Duodenal mucosa (tissue), 2 donors: ENCODE results near the gene KIT.

Experiments used
- H3K27ac ChIP-seq: one replicate; pipeline ENCODE4 v1.7.0; 2013; ENCODE audit warnings: low read depth, low read length
- H3K27me3 ChIP-seq, 2 donors: one replicate each; pipeline ENCODE4 v1.7.0; 2013; ENCODE audit warnings: low read length in 2 of 2, control low read depth in 1 of 2; ENCODE audit not compliant: insufficient read depth in 2 of 2, control insufficient read depth in 1 of 2
- H3K36me3 ChIP-seq, 2 donors: one replicate each; pipeline ENCODE4 v1.7.0; 2013; ENCODE audit warnings: low read length in 2 of 2, control low read depth in 1 of 2; ENCODE audit not compliant: insufficient read depth in 2 of 2, control insufficient read depth in 1 of 2
- H3K4me1 ChIP-seq, 2 donors: one replicate each; pipeline ENCODE4 v1.7.0; 2013; ENCODE audit warnings: low read length in 2 of 2, control low read depth in 1 of 2; ENCODE audit not compliant: insufficient read depth in 2 of 2, control insufficient read depth in 1 of 2
- H3K4me3 ChIP-seq, 2 donors: one replicate each; pipeline ENCODE4 v1.7.0; 2013; ENCODE audit warnings: low read length in 2 of 2, low read depth in 1 of 2
- H3K9ac ChIP-seq, 2 donors: one replicate each; pipeline ENCODE4 v1.7.0; 2013; ENCODE audit warnings: low read length in 2 of 2, low read depth in 1 of 2
- H3K9me3 ChIP-seq, 2 donors: one replicate each; pipeline ENCODE4 v1.7.0; 2013; ENCODE audit warnings: low read length in 2 of 2, control low read depth in 1 of 2; ENCODE audit not compliant: control insufficient read depth in 1 of 2

The KIT gene

GRCh38 chr4:54659749-54660535, 2.2 kb downstream of the KIT start:
- peak overlapping the region in 1 of 2 donors; percentile 65 for H3K4me3 ChIP-seq
- peaks cover 23 to 58% of the 10 kb centered on the region in 2 donors for H3K27me3 ChIP-seq
- H3K27ac ChIP-seq, result no peak overlapping the region
- peaks cover 15 to 18% of the 10 kb centered on the region in 2 donors for H3K4me1 ChIP-seq
- no peaks in the 10 kb centered on the region for H3K36me3 ChIP-seq
- H3K9ac ChIP-seq, result no peak overlapping the region
- H3K9me3 ChIP-seq, result no peaks in the 10 kb centered on the region

- Histone ChIP-seq H3K9me3 (no peaks in the 10 kb centered on the region), H3K4me1 (peaks cover 15 to 18% of the 10 kb centered on the region in 2 donors), H3K27me3 (peaks cover 23 to 56% of the 10 kb centered on the region in 2 donors), H3K4me3 (no peak overlapping the region), H3K9ac (no peak overlapping the region), H3K27ac (no peak overlapping the region), H3K36me3 (no peaks in the 10 kb centered on the region)
Measured at GRCh38 chr4:54660591-54660990, 2.8 kb downstream of the KIT start.

- Histone ChIP-seq H3K9ac (no peak overlapping the region), H3K27ac (no peak overlapping the region), H3K9me3 (no peaks in the 10 kb centered on the region), H3K27me3 (peaks cover 23 to 52% of the 10 kb centered on the region in 2 donors), H3K36me3 (no peaks in the 10 kb centered on the region), H3K4me1 (peaks cover 15 to 18% of the 10 kb centered on the region in 2 donors), H3K4me3 (no peak overlapping the region)
Measured at GRCh38 chr4:54661169-54661568, 3.4 kb downstream of the KIT start.

GRCh38 chr4:54661686-54662085, 3.9 kb downstream of the KIT start:
- Histone ChIP-seq H3K36me3 (no peaks in the 10 kb centered on the region), H3K9ac (no peak overlapping the region), H3K27me3 (peaks cover 23 to 47% of the 10 kb centered on the region in 2 donors), H3K4me1 (peaks cover 15 to 18% of the 10 kb centered on the region in 2 donors), H3K4me3 (no peak overlapping the region), H3K9me3 (no peaks in the 10 kb centered on the region), H3K27ac (no peak overlapping the region)

- H3K4me3 ChIP-seq, result no peak overlapping the region
Measured at GRCh38 chr4:54662123-54662522, 4.4 kb downstream of the KIT start.

GRCh38 chr4:54662901-54663585, 5.3 kb downstream of the KIT start:
- Histone ChIP-seq H3K9me3 (no peaks in the 10 kb centered on the region), H3K9ac (no peak overlapping the region), H3K27ac (no peak overlapping the region), H3K36me3 (no peaks in the 10 kb centered on the region), H3K4me3 (no peak overlapping the region), H3K27me3 (peaks cover 10 to 34% of the 10 kb centered on the region in 2 donors), H3K4me1 (peaks cover 8 to 15% of the 10 kb centered on the region in 2 donors)

More at GRCh38 chr4:54662123-54662522, 4.4 kb downstream of the KIT start:
- H3K27me3 ChIP-seq, result peaks cover 18 to 42% of the 10 kb centered on the region in 2 donors
- no peak overlapping the region for H3K9ac ChIP-seq
- H3K9me3 ChIP-seq, result no peaks in the 10 kb centered on the region
- no peak overlapping the region for H3K27ac ChIP-seq
- H3K4me1 ChIP-seq, result peaks cover 14 to 18% of the 10 kb centered on the region in 2 donors
- H3K36me3 ChIP-seq, result no peaks in the 10 kb centered on the region

GRCh38 chr4:54664400-54664799, 6.6 kb downstream of the KIT start:
- Histone ChIP-seq H3K9me3 (no peaks in the 10 kb centered on the region), H3K4me1 (peaks cover 6 to 8% of the 10 kb centered on the region in 2 donors), H3K27ac (no peak overlapping the region), H3K9ac (no peak overlapping the region), H3K27me3 (peaks cover 8 to 22% of the 10 kb centered on the region in 2 donors), H3K4me3 (no peak overlapping the region), H3K36me3 (no peaks in the 10 kb centered on the region)

GRCh38 chr4:54668014-54668611, 10.4 kb downstream of the KIT start:
- Histone ChIP-seq H3K4me3 (no peak overlapping the region), H3K9me3 (no peaks in the 10 kb centered on the region), H3K4me1 (no peaks in the 10 kb centered on the region), H3K36me3 (no peaks in the 10 kb centered on the region), H3K27me3 (peaks cover 0 to 3% of the 10 kb centered on the region in 2 donors), H3K27ac (no peak overlapping the region), H3K9ac (no peak overlapping the region)

- Histone ChIP-seq H3K9me3 (no peaks in the 10 kb centered on the region), H3K4me1 (no peaks in the 10 kb centered on the region), H3K27me3 (peaks cover 0 to 3% of the 10 kb centered on the region in 2 donors), H3K27ac (no peak overlapping the region), H3K9ac (no peak overlapping the region), H3K36me3 (no peaks in the 10 kb centered on the region), H3K4me3 (no peak overlapping the region)
Measured at GRCh38 chr4:54669831-54670230, 12.1 kb downstream of the KIT start.
